ENCODE results near the gene OR4K15. TPM values are rescaled to one million over a fixed set of nuclear protein-coding genes. Genes with fewer than 3 reads are reported as not detected.
"Not testable (repeated sequence)": the region's sequence is repeated elsewhere in the genome, so short reads cannot be mapped to it uniquely, and the experiment has no call there.

The OR4K15 gene, protein sequence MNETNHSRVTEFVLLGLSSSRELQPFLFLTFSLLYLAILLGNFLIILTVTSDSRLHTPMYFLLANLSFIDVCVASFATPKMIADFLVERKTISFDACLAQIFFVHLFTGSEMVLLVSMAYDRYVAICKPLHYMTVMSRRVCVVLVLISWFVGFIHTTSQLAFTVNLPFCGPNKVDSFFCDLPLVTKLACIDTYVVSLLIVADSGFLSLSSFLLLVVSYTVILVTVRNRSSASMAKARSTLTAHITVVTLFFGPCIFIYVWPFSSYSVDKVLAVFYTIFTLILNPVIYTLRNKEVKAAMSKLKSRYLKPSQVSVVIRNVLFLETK
- not detected in 2 replicates for total RNA-seq (2012; rRNA removed)

DNA sequence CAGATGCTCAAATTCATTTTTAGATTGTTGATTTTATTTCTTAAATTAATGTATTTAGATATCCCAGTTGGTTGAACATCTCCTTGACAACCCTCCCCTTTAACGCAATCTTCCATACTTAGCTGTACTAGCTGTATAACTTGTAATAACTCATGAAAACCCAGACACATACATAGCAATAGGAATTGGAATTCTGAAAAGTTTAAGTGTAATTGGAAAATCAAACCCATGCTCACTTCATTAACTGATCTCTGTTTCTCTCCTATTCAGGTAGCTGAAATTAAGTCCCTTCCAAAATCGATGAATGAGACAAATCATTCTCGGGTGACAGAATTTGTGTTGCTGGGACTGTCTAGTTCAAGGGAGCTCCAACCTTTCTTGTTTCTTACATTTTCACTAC is at the start of gene OR4K15:
Gene OR4K15, plus strand, starts transcription at position 301 of the 400 bp plus-strand sequence. Its CDS starts 0 bp downstream, at position 301.
- Histone ChIP-seq H3K4me1 (ENCODE audit: control insufficient read depth, insufficient read depth, low read length) (no peaks in the 10 kb centered on the region), H3K27me3 (ENCODE audit: control insufficient read depth, insufficient read depth, low read length) (no peaks in the 10 kb centered on the region), H3K36me3 (ENCODE audit: insufficient read depth, low read length) (no peaks in the 10 kb centered on the region), H3K4me3 (ENCODE audit: low read length) (no peak within 1 kb of the TSS), H3K9me3 (replicated peaks; ENCODE audit: low read length) (no peaks in the 10 kb centered on the region), H3K4me2 (ENCODE audit: low read length) (no peak within 1 kb of the TSS), H3K9ac (ENCODE audit: low read depth, low read length) (no peak within 1 kb of the TSS)

DNA sequence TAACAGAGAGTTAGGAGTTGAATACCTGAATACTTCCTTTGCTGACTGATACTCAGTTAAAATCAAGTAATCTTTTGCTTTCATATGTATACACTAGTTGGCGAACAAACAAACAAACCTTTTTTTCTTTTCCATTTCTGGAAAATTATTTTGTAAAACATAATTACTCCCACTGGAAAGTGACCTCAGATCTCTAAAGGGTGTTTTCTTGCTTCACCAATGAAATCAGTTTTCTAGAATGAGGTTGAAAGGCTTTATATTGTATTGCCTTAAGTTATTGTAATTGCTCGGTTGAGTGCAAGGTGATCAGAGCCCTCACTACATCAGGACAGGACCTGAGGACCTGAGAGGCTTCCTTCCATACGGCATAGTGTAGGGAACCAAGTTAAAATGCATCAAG is 44.8 kb upstream of the OR4K15 start, which contains the start of gene OR4K1:
Gene OR4K1, plus strand, starts transcription at position 301 of the 400 bp plus-strand sequence. CDS start 4,750 bp downstream, outside the sequence.
- Histone ChIP-seq H3K36me3 (ENCODE audit: insufficient read depth, low read length) (no peaks in the 10 kb centered on the region), H3K4me3 (ENCODE audit: low read length) (no peak within 1 kb of the TSS), H3K9ac (ENCODE audit: low read depth, low read length) (no peak within 1 kb of the TSS), H3K9me3 (replicated peaks; ENCODE audit: low read length) (peaks cover 10% of the 10 kb centered on the region), H3K27me3 (ENCODE audit: control insufficient read depth, insufficient read depth, low read length) (no peaks in the 10 kb centered on the region), H3K4me2 (ENCODE audit: low read length) (no peak within 1 kb of the TSS), H3K4me1 (ENCODE audit: control insufficient read depth, insufficient read depth, low read length) (no peaks in the 10 kb centered on the region)

- Histone ChIP-seq H3K9ac (ENCODE audit: low read depth, low read length) (no peak overlapping the region), H3K36me3 (ENCODE audit: insufficient read depth, low read length) (no peaks in the 10 kb centered on the region), H3K27me3 (ENCODE audit: control insufficient read depth, insufficient read depth, low read length) (no peaks in the 10 kb centered on the region), H3K4me2 (ENCODE audit: low read length) (no peak overlapping the region), H3K4me1 (ENCODE audit: control insufficient read depth, insufficient read depth, low read length) (no peaks in the 10 kb centered on the region), H3K9me3 (replicated peaks; ENCODE audit: low read length) (peaks cover 10% of the 10 kb centered on the region), H3K4me3 (ENCODE audit: low read length) (no peak overlapping the region)
Measured at GRCh38 chr14:19941668-19942067, 33.7 kb upstream of the OR4K15 start.

DNA sequence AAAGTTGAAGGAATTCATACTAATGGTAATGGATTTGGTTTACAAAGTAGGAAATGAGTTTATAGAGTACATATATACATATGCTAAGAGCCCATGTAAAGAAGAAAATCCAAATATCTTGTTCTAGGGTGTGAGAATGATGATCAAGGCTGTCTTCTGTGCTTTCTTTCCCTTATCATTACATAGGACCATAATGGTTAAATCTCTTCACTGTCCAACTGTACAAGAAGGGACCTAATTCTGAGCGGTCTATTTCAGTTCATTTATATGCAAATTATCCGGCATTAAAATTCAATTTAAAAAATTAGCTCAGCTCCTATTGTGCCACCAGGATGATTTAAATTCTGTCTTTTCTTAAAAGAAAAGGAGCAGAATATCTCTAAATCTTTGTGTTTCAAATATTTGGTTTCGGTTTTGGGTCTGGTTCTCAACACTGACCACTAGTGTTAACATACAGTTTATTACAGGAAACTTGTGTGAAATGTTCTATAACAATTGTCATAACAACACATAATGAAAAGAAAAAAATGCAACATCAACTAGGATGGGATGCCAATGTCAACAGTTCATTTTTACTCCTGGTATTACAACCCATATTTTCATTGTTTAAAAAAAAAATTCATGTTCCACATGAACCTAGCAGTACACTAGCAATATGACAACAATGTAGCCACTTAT is 27.8 kb upstream of the OR4K15 start:
- no peak overlapping the region for H3K4me2 ChIP-seq (ENCODE audit: low read length)
- peaks cover 11% of the 10 kb centered on the region for H3K9me3 ChIP-seq (replicated peaks; ENCODE audit: low read length)
- H3K4me1 ChIP-seq (ENCODE audit: control insufficient read depth, insufficient read depth, low read length): no peaks in the 10 kb centered on the region
- H3K4me3 ChIP-seq (ENCODE audit: low read length): no peak overlapping the region
- no peak overlapping the region for H3K9ac ChIP-seq (ENCODE audit: low read depth, low read length)
- no peaks in the 10 kb centered on the region for H3K27me3 ChIP-seq (ENCODE audit: control insufficient read depth, insufficient read depth, low read length)
- H3K36me3 ChIP-seq (ENCODE audit: insufficient read depth, low read length): no peaks in the 10 kb centered on the region

DNA sequence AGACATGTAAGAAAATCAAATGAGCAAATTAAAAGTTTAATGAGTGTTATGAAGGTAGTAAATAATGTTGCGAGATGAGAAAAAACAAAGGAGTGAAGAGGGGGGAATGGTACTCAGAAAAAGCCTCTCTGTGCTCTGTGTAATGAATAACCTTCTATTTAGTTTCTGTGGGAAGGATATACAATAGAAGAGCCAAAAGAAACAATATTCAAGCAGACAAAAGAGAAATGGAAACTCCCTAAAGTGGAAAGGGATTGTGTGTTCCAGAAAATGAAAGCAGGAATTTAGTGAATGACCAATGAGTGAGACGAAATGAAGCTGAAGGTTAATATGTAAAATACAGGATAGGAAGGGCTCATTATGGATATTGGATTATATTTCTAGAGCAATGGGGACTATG is 26.2 kb upstream of the OR4K15 start:
- H3K4me1 ChIP-seq (ENCODE audit: control insufficient read depth, insufficient read depth, low read length): no peaks in the 10 kb centered on the region
- no peaks in the 10 kb centered on the region for H3K36me3 ChIP-seq (ENCODE audit: insufficient read depth, low read length)
- H3K9ac ChIP-seq (ENCODE audit: low read depth, low read length): no peak overlapping the region
- no peak overlapping the region for H3K4me3 ChIP-seq (ENCODE audit: low read length)
- peaks cover 11% of the 10 kb centered on the region for H3K9me3 ChIP-seq (replicated peaks; ENCODE audit: low read length)
- no peaks in the 10 kb centered on the region for H3K27me3 ChIP-seq (ENCODE audit: control insufficient read depth, insufficient read depth, low read length)
- no peak overlapping the region for H3K4me2 ChIP-seq (ENCODE audit: low read length)

DNA sequence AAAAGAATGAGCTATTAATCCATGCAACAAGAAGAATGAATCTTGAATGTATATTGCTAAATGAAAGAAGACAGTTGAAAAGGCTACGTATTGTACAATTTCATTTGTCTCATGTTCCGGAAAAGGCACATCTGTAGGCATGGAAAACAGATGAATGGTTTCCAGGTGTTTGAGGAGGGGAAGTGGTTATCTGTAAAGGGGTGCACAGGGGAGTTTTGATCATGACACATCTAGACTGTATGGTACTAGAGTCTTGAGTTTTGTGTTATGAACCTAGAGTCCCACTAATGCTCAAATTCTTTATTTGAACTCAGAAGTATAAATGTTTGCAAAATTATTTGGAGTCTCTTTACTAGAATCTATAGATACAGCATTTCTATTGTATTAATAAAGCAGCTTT is 5.7 kb upstream of the OR4K15 start:
- not testable (repeated sequence) for H3K4me2 ChIP-seq (ENCODE audit: low read length); H3K36me3 ChIP-seq (ENCODE audit: insufficient read depth, low read length); H3K4me1 ChIP-seq (ENCODE audit: control insufficient read depth, insufficient read depth, low read length); H3K27me3 ChIP-seq (ENCODE audit: control insufficient read depth, insufficient read depth, low read length); H3K4me3 ChIP-seq (ENCODE audit: low read length); H3K9me3 ChIP-seq (replicated peaks; ENCODE audit: low read length); H3K9ac ChIP-seq (ENCODE audit: low read depth, low read length)

DNA sequence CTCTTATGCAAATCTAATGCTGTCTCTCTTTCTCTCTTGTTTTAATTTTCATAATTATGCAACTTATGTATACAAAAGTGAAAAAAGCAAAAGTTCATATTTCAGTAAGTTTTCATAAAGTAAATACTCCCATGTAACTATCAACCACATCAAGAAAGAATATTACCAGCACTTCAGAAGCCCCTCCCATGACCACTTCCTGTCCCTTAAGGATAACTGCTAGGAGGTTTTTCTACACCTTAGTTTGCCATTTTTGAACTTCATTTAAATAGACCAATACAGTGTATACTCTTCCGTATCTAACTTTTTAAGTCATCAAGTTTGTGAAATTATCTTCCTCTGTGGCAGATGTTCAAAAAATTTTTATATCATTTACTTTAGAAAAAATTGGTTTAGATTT is 547 bp upstream of the OR4K15 start:
- H3K36me3 ChIP-seq (ENCODE audit: insufficient read depth, low read length): no peaks in the 10 kb centered on the region
- no peak overlapping the region for H3K4me3 ChIP-seq (ENCODE audit: low read length)
- no peaks in the 10 kb centered on the region for H3K4me1 ChIP-seq (ENCODE audit: control insufficient read depth, insufficient read depth, low read length)
- H3K4me2 ChIP-seq (ENCODE audit: low read length): no peak overlapping the region
- H3K9ac ChIP-seq (ENCODE audit: low read depth, low read length): no peak overlapping the region
- H3K27me3 ChIP-seq (ENCODE audit: control insufficient read depth, insufficient read depth, low read length): no peaks in the 10 kb centered on the region
- no peaks in the 10 kb centered on the region for H3K9me3 ChIP-seq (replicated peaks; ENCODE audit: low read length)

DNA sequence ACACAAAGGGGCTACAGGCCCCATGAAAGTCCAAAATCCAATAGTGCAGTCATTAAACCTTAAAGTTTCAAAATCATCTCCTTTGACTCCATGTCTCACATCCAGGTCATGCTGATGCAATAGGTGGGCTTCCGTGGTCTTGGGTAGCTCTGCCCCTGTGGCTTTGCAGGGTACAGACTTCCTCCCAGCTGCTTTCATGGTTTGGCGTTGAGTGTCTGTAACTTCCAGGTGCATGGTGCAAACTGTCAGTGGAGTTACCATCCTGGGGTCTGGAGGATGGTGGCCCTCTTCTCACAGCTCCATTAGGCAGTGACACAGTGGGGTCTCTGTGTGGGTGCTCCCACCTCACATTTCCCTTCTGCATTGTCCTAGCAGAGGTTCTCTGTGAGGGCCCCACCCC is 18.0 kb downstream of the OR4K15 start:
- H3K9ac ChIP-seq (ENCODE audit: low read depth, low read length): no peak overlapping the region
- H3K27me3 ChIP-seq (ENCODE audit: control insufficient read depth, insufficient read depth, low read length): no peaks in the 10 kb centered on the region
- H3K4me1 ChIP-seq (ENCODE audit: control insufficient read depth, insufficient read depth, low read length): no peaks in the 10 kb centered on the region
- H3K36me3 ChIP-seq (ENCODE audit: insufficient read depth, low read length): no peaks in the 10 kb centered on the region
- H3K4me2 ChIP-seq (ENCODE audit: low read length): no peak overlapping the region
- no peak overlapping the region for H3K4me3 ChIP-seq (ENCODE audit: low read length)
- H3K9me3 ChIP-seq (replicated peaks; ENCODE audit: low read length): peaks cover 6% of the 10 kb centered on the region

DNA sequence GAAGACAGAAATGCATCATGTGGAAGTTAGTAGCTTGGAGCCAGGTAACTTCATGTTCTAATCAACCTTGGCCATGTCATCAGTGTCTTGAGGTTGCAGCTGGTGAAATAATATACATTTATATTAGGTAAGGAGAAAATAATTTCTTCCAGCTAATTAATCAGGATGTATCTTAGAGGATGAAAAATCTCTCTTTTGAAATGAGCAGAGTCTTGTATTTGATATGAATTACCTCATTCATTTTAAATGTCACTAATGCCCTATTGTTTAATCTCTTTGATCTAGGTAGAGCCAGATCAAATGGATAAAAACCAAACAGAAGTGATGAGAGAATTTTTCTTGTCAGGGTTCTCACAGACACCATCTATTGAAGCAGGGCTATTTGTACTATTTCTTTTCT is 26.5 kb downstream of the OR4K15 start, which contains the start of gene OR4Q2:
Gene OR4Q2, plus strand, starts transcription at position 301 of the 400 bp plus-strand sequence.
- Histone ChIP-seq H3K9me3 (replicated peaks; ENCODE audit: low read length) (no peaks in the 10 kb centered on the region), H3K4me2 (ENCODE audit: low read length) (no peak within 1 kb of the TSS)

DNA sequence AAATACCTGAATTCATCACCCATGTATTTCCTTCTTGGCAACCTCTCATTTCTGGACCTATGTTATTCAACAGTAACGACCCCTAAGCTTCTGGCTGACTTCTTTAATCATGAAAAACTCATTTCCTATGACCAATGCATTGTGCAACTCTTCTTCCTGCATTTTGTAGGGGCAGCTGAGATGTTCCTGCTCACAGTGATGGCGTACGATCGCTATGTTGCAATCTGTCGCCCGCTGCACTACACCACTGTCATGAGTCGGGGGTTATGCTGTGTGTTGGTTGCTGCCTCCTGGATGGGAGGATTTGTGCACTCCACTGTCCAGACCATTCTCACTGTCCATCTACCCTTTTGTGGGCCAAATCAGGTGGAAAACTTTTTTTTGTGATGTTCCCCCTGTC is 26.9 kb downstream of the OR4K15 start:
- no peak overlapping the region for H3K4me2 ChIP-seq (ENCODE audit: low read length)
- H3K4me1 ChIP-seq (ENCODE audit: control insufficient read depth, insufficient read depth, low read length): no peaks in the 10 kb centered on the region
- no peak overlapping the region for H3K9ac ChIP-seq (ENCODE audit: low read depth, low read length)
- H3K27me3 ChIP-seq (ENCODE audit: control insufficient read depth, insufficient read depth, low read length): no peaks in the 10 kb centered on the region
- H3K4me3 ChIP-seq (ENCODE audit: low read length): no peak overlapping the region
- no peaks in the 10 kb centered on the region for H3K9me3 ChIP-seq (replicated peaks; ENCODE audit: low read length)
- H3K36me3 ChIP-seq (ENCODE audit: insufficient read depth, low read length): no peaks in the 10 kb centered on the region

More for the DNA sequence above, 26.5 kb downstream of the OR4K15 start, which contains the start of gene OR4Q2:
- Histone ChIP-seq H3K36me3 (ENCODE audit: insufficient read depth, low read length) (no peaks in the 10 kb centered on the region), H3K4me3 (ENCODE audit: low read length) (no peak within 1 kb of the TSS), H3K27me3 (ENCODE audit: control insufficient read depth, insufficient read depth, low read length) (no peaks in the 10 kb centered on the region), H3K9ac (ENCODE audit: low read depth, low read length) (no peak within 1 kb of the TSS), H3K4me1 (ENCODE audit: control insufficient read depth, insufficient read depth, low read length) (no peaks in the 10 kb centered on the region)

- no peak overlapping the region for H3K9ac ChIP-seq (ENCODE audit: low read depth, low read length)
- peaks cover 3% of the 10 kb centered on the region for H3K9me3 ChIP-seq (replicated peaks; ENCODE audit: low read length)
- no peak overlapping the region for H3K4me3 ChIP-seq (ENCODE audit: low read length)
- H3K4me2 ChIP-seq (ENCODE audit: low read length): no peak overlapping the region
- no peaks in the 10 kb centered on the region for H3K4me1 ChIP-seq (ENCODE audit: control insufficient read depth, insufficient read depth, low read length)
- H3K36me3 ChIP-seq (ENCODE audit: insufficient read depth, low read length): no peaks in the 10 kb centered on the region
- no peaks in the 10 kb centered on the region for H3K27me3 ChIP-seq (ENCODE audit: control insufficient read depth, insufficient read depth, low read length)
Measured at GRCh38 chr14:20008156-20008555, 32.8 kb downstream of the OR4K15 start.
